ENCODE data around the gene GRB10.
"Not testable (repeated sequence)": the region's sequence is repeated elsewhere in the genome, so short reads cannot be mapped to it uniquely, and the experiment has no call there.

The GRB10 gene

GRCh38 chr7:50781381-50782293 lies 1.1 kb downstream of the GRB10 start:
- H3K27me3 Mint-ChIP-seq, result peaks cover 67% of the 10 kb centered on the region
- H3K36me3 Mint-ChIP-seq (ENCODE audit: insufficient read depth), result no peaks in the 10 kb centered on the region
- H3K27ac Mint-ChIP-seq (ENCODE audit: low read depth), result no peak overlapping the region
- ATAC-seq (replicated peaks; ENCODE audit: extremely low read depth, poor library complexity, severe bottlenecking) (peak; percentile 14), DNase-seq (ENCODE audit: low spot score in 2 of 2) (no peak)
- peaks cover 9% of the 10 kb centered on the region for H3K4me1 Mint-ChIP-seq
- H3K4me3 Mint-ChIP-seq, result peak overlapping the region; percentile 33
- H3K9me3 Mint-ChIP-seq, result no peaks in the 10 kb centered on the region

- no peak for ATAC-seq (replicated peaks; ENCODE audit: extremely low read depth, poor library complexity, severe bottlenecking)
- H3K4me1 Mint-ChIP-seq, result peaks cover 9% of the 10 kb centered on the region
- peaks cover 67% of the 10 kb centered on the region for H3K27me3 Mint-ChIP-seq
- H3K27ac Mint-ChIP-seq (ENCODE audit: low read depth), result no peak overlapping the region
- H3K9me3 Mint-ChIP-seq, result no peaks in the 10 kb centered on the region
- no peak overlapping the region for H3K4me3 Mint-ChIP-seq
- DNase-seq (ENCODE audit: low spot score in 2 of 2), result no peak
- H3K36me3 Mint-ChIP-seq (ENCODE audit: insufficient read depth), result no peaks in the 10 kb centered on the region
Observed at GRCh38 chr7:50780436-50780835, 2.3 kb downstream of the GRB10 start.

GRCh38 chr7:50779427-50779826 lies 3.3 kb downstream of the GRB10 start:
- Mint-ChIP-seq H3K27me3 (peaks cover 58% of the 10 kb centered on the region), H3K4me3 (no peak overlapping the region), H3K9me3 (no peaks in the 10 kb centered on the region), H3K36me3 (ENCODE audit: insufficient read depth) (no peaks in the 10 kb centered on the region), H3K4me1 (peaks cover 9% of the 10 kb centered on the region), H3K27ac (ENCODE audit: low read depth) (no peak overlapping the region)
- no peak for ATAC-seq (replicated peaks; ENCODE audit: extremely low read depth, poor library complexity, severe bottlenecking)
- no peak for DNase-seq (ENCODE audit: low spot score in 2 of 2)

GRCh38 chr7:50778189-50778588 lies 4.5 kb downstream of the GRB10 start:
- Mint-ChIP-seq H3K4me3 (no peak overlapping the region), H3K36me3 (ENCODE audit: insufficient read depth) (no peaks in the 10 kb centered on the region), H3K27me3 (peaks cover 46% of the 10 kb centered on the region), H3K27ac (ENCODE audit: low read depth) (no peak overlapping the region), H3K9me3 (no peaks in the 10 kb centered on the region), H3K4me1 (peaks cover 4% of the 10 kb centered on the region)
- no peak for ATAC-seq (replicated peaks; ENCODE audit: extremely low read depth, poor library complexity, severe bottlenecking)
- DNase-seq (ENCODE audit: low spot score in 2 of 2), result no peak

GRCh38 chr7:50775836-50776235 lies 6.9 kb downstream of the GRB10 start:
- DNase-seq (ENCODE audit: low spot score in 2 of 2), result no peak
- Mint-ChIP-seq H3K4me3 (no peak overlapping the region), H3K9me3 (no peaks in the 10 kb centered on the region), H3K27ac (ENCODE audit: low read depth) (no peak overlapping the region), H3K36me3 (ENCODE audit: insufficient read depth) (peaks cover 3% of the 10 kb centered on the region), H3K4me1 (no peaks in the 10 kb centered on the region), H3K27me3 (peaks cover 46% of the 10 kb centered on the region)
- no peak for ATAC-seq (replicated peaks; ENCODE audit: extremely low read depth, poor library complexity, severe bottlenecking)

- Mint-ChIP-seq H3K27me3 (peaks cover 40% of the 10 kb centered on the region), H3K4me3 (no peak overlapping the region), H3K36me3 (ENCODE audit: insufficient read depth) (peaks cover 3% of the 10 kb centered on the region), H3K9me3 (no peaks in the 10 kb centered on the region), H3K4me1 (no peaks in the 10 kb centered on the region), H3K27ac (ENCODE audit: low read depth) (no peak overlapping the region)
- DNase-seq (ENCODE audit: low spot score in 2 of 2) (no peak), ATAC-seq (replicated peaks; ENCODE audit: extremely low read depth, poor library complexity, severe bottlenecking) (no peak)
Observed at GRCh38 chr7:50775231-50775630, 7.5 kb downstream of the GRB10 start.

GRCh38 chr7:50774319-50774718 lies 8.4 kb downstream of the GRB10 start:
- H3K27ac Mint-ChIP-seq (ENCODE audit: low read depth), result no peak overlapping the region
- H3K4me1 Mint-ChIP-seq, result no peaks in the 10 kb centered on the region
- H3K4me3 Mint-ChIP-seq, result no peak overlapping the region
- DNase-seq (ENCODE audit: low spot score in 2 of 2) (no peak), ATAC-seq (replicated peaks; ENCODE audit: extremely low read depth, poor library complexity, severe bottlenecking) (no peak)
- H3K9me3 Mint-ChIP-seq, result no peaks in the 10 kb centered on the region
- peaks cover 3% of the 10 kb centered on the region for H3K36me3 Mint-ChIP-seq (ENCODE audit: insufficient read depth)
- peaks cover 32% of the 10 kb centered on the region for H3K27me3 Mint-ChIP-seq

GRCh38 chr7:50773071-50773470 lies 9.6 kb downstream of the GRB10 start:
- H3K27ac Mint-ChIP-seq (ENCODE audit: low read depth); ATAC-seq (replicated peaks; ENCODE audit: extremely low read depth, poor library complexity, severe bottlenecking): not testable (repeated sequence)

GRCh38 chr7:50771120-50772002 lies 11.3 kb downstream of the GRB10 start:
- H3K9me3 Mint-ChIP-seq, result no peaks in the 10 kb centered on the region
- no peak overlapping the region for H3K4me3 Mint-ChIP-seq
- DNase-seq (ENCODE audit: low spot score in 2 of 2) (no peak), ATAC-seq (replicated peaks; ENCODE audit: extremely low read depth, poor library complexity, severe bottlenecking) (no peak)
- H3K27me3 Mint-ChIP-seq, result peaks cover 34% of the 10 kb centered on the region
- peaks cover 3% of the 10 kb centered on the region for H3K36me3 Mint-ChIP-seq (ENCODE audit: insufficient read depth)
- H3K27ac Mint-ChIP-seq (ENCODE audit: low read depth), result no peak overlapping the region
- no peaks in the 10 kb centered on the region for H3K4me1 Mint-ChIP-seq

More at GRCh38 chr7:50773071-50773470, 9.6 kb downstream of the GRB10 start:
- H3K27me3 Mint-ChIP-seq, result peaks cover 36% of the 10 kb centered on the region
- not testable (repeated sequence) for H3K4me3 Mint-ChIP-seq; DNase-seq (ENCODE audit: low spot score in 2 of 2); H3K9me3 Mint-ChIP-seq; H3K4me1 Mint-ChIP-seq; H3K36me3 Mint-ChIP-seq (ENCODE audit: insufficient read depth)

- no peaks in the 10 kb centered on the region for H3K9me3 Mint-ChIP-seq
- peaks cover 23% of the 10 kb centered on the region for H3K27me3 Mint-ChIP-seq
- H3K4me3 Mint-ChIP-seq, result no peak overlapping the region
- ATAC-seq (replicated peaks; ENCODE audit: extremely low read depth, poor library complexity, severe bottlenecking) (no peak), DNase-seq (ENCODE audit: low spot score in 2 of 2) (no peak)
- no peak overlapping the region for H3K27ac Mint-ChIP-seq (ENCODE audit: low read depth)
- peaks cover 3% of the 10 kb centered on the region for H3K36me3 Mint-ChIP-seq (ENCODE audit: insufficient read depth)
- H3K4me1 Mint-ChIP-seq, result no peaks in the 10 kb centered on the region
Observed at GRCh38 chr7:50768485-50769474, 13.9 kb downstream of the GRB10 start.

- Mint-ChIP-seq H3K36me3 (ENCODE audit: insufficient read depth) (no peaks in the 10 kb centered on the region), H3K4me3 (no peak overlapping the region), H3K27me3 (peaks cover 17% of the 10 kb centered on the region), H3K4me1 (peaks cover 5% of the 10 kb centered on the region), H3K27ac (ENCODE audit: low read depth) (no peak overlapping the region), H3K9me3 (no peaks in the 10 kb centered on the region)
- ATAC-seq (replicated peaks; ENCODE audit: extremely low read depth, poor library complexity, severe bottlenecking) (no peak), DNase-seq (ENCODE audit: low spot score in 2 of 2) (no peak)
Observed at GRCh38 chr7:50766849-50767207, 15.9 kb downstream of the GRB10 start.

All from central memory CD8-positive, alpha-beta T cell (primary cell).